ENCODE data around the gene SPDEF. TPM values are rescaled to one million over a fixed set of nuclear protein-coding genes. Genes with fewer than 3 reads are reported as not detected.

SPDEF gene
- total and polyA plus RNA-seq, 12 donors: 0.06 to 0.14 (median 0.14) TPM; not detected in 8

GRCh38 chr6:34596798-34597197 lies 40.7 kb upstream of the SPDEF start:
- no peak for TF ChIP-seq POLR2A (IDR thresholded peaks at IDR 0.05)
- TF ChIP-seq, protein P1, sequence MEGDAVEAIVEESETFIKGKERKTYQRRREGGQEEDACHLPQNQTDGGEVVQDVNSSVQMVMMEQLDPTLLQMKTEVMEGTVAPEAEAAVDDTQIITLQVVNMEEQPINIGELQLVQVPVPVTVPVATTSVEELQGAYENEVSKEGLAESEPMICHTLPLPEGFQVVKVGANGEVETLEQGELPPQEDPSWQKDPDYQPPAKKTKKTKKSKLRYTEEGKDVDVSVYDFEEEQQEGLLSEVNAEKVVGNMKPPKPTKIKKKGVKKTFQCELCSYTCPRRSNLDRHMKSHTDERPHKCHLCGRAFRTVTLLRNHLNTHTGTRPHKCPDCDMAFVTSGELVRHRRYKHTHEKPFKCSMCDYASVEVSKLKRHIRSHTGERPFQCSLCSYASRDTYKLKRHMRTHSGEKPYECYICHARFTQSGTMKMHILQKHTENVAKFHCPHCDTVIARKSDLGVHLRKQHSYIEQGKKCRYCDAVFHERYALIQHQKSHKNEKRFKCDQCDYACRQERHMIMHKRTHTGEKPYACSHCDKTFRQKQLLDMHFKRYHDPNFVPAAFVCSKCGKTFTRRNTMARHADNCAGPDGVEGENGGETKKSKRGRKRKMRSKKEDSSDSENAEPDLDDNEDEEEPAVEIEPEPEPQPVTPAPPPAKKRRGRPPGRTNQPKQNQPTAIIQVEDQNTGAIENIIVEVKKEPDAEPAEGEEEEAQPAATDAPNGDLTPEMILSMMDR (IDR thresholded peaks at IDR 0.05): no peak
- DNase-seq: no peak
- H3K27me3 ChIP-seq: no peaks in the 10 kb centered on the region
- H3K36me3 ChIP-seq (replicated peaks in 1 of 2): no peaks in the 10 kb centered on the region
- intact Hi-C loops (cut with DNase I): loop anchor here (10.0 kb wide), 1 partner anchor 132 kb away; the partner anchor contains the start of gene PACSIN1 (in 2 of the 2)
- 68 to 79% (median 74%) methylated on average over 1 of the region's 1 CpG for WGBS, 4 donors
- no peak overlapping the region for H3K27ac ChIP-seq
- no peak overlapping the region for H3K4me3 ChIP-seq
- H3K4me1 ChIP-seq (replicated peaks in 1 of 2): peaks cover 3 to 32% of the 10 kb centered on the region in 2 donors
- H3K9me3 ChIP-seq (replicated peaks in 1 of 3): no peaks in the 10 kb centered on the region

DNA sequence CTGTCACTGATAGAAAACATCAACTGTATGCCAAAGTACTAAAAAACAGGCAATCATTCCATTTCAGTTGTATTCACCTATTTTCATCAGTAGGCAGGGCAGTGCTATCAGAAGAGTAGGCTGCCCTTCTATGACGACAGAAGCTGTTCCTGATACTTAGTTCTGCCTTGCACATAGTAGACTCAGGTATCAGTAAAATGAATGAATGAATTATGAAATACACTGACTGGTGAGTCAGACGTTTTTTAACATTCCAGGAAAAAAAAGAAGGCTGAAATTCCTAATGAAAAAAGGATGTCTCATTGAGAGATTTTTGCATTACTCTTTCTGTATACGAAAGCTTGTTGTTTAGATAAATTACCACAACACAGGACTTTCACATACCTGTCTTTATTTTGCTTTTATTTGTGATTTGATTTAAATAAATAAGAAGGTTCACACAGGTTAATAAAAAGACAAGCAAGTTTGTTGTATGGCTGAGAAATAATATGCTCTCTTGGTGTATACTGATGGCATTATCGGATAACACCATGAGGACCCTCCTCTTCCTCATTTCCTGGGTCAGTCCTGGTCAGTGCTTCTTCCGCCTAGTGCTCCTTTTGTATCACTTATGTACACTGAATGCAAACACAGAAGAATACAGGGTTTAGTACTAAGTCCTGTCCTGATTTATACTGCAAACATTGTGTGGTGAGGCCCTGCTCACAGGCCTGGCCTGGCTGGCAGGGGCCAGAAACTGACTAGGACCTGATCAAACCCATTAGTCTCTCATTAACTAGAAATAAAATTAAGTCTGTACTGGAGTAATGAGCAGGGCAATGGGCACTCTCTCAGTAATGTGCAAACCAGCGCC lies 39.4 kb upstream of the SPDEF start:
- WGBS, 4 donors: 63 to 72% (median 66%) methylated on average over 6 of the region's 6 CpGs
- H3K27me3 ChIP-seq: no peaks in the 10 kb centered on the region
- H3K4me1 ChIP-seq (replicated peaks in 1 of 2): peaks cover 0 to 21% of the 10 kb centered on the region in 2 donors
- H3K36me3 ChIP-seq (replicated peaks in 1 of 2): no peaks in the 10 kb centered on the region
- H3K27ac ChIP-seq: no peak overlapping the region
- no peak for TF ChIP-seq POLR2A (IDR thresholded peaks at IDR 0.05)
- TF ChIP-seq, protein P1 (IDR thresholded peaks at IDR 0.05): no peak
- intact Hi-C loops (cut with DNase I): loop anchor here (10.0 kb wide), 1 partner anchor 131 kb away; the partner anchor contains the start of gene PACSIN1 (in 2 of the 2)
- no peak overlapping the region for H3K4me3 ChIP-seq
- H3K9me3 ChIP-seq (replicated peaks in 1 of 3): no peaks in the 10 kb centered on the region
- DNase-seq: no peak

- Histone ChIP-seq H3K27ac (no peak overlapping the region), H3K4me1 (replicated peaks in 1 of 2) (peaks cover 0 to 14% of the 10 kb centered on the region in 2 donors), H3K4me3 (no peak overlapping the region), H3K9me3 (replicated peaks in 1 of 3) (no peaks in the 10 kb centered on the region), H3K36me3 (replicated peaks in 1 of 2) (peaks cover 0 to 5% of the 10 kb centered on the region in 2 donors), H3K27me3 (no peaks in the 10 kb centered on the region)
- intact Hi-C loops (cut with DNase I): loop anchor here (10.0 kb wide), 1 partner anchor 129 kb away; the partner anchor contains the start of gene PACSIN1 (in 2 of the 2)
- no peak for DNase-seq
- 84 to 92% (median 87%) methylated on average over 5 of the region's 5 CpGs for WGBS, 4 donors
- no peak for TF ChIP-seq POLR2A (IDR thresholded peaks at IDR 0.05)
- TF ChIP-seq, protein P1 (IDR thresholded peaks at IDR 0.05): no peak
Observed at GRCh38 chr6:34593701-34594100, 37.6 kb upstream of the SPDEF start.

- Histone ChIP-seq H3K9me3 (replicated peaks in 1 of 3) (no peaks in the 10 kb centered on the region), H3K27me3 (no peaks in the 10 kb centered on the region), H3K4me1 (replicated peaks in 1 of 2) (peaks cover 0 to 9% of the 10 kb centered on the region in 2 donors), H3K27ac (no peak overlapping the region), H3K4me3 (no peak overlapping the region), H3K36me3 (replicated peaks in 1 of 2) (peaks cover 0 to 10% of the 10 kb centered on the region in 2 donors)
- TF ChIP-seq, protein P1 (IDR thresholded peaks at IDR 0.05): no peak
- TF ChIP-seq POLR2A (IDR thresholded peaks at IDR 0.05): no peak
- intact Hi-C loops (cut with DNase I): loop anchor here (10.0 kb wide), 1 partner anchor 128 kb away; the partner anchor contains the start of gene PACSIN1 (in 2 of the 2)
- WGBS, 4 donors: 95 to 96% (median 96%) methylated on average over 10 of the region's 10 CpGs
- DNase-seq: no peak
Observed at GRCh38 chr6:34592208-34592952, 36.3 kb upstream of the SPDEF start.
